Upper lobe of left lung (tissue), 6 donors: ENCODE data around the gene ZNF747. TPM values are rescaled to one million over a fixed set of nuclear protein-coding genes. Genes with fewer than 3 reads are reported as not detected.

ENCODE experiments used
- ATAC-seq, 2 donors: fragments of 200-7000 bp; cut with Tn5 transposase; one replicate each; pipeline ENCODE4 v1.9.1; 2022; ENCODE audit warnings: mild to moderate bottlenecking in 2 of 2, moderate library complexity in 2 of 2; ENCODE audit not compliant: low FRiP score in 2 of 2
- DNase-seq, 2 donors: peaks; one replicate each; pipeline ENCODE4 v3.0.0-alpha.2; 2019 to 2020
- H3K27ac ChIP-seq, 4 donors: fragments of 200-600 bp; sonication (generic); one replicate each; pipeline ENCODE4 v1.5.1; 2016 to 2019
- H3K27me3 ChIP-seq, 4 donors: fragments of 200-600 bp; sonication (generic); one replicate each; pipeline ENCODE4 v1.5.1; 2017 to 2019
- H3K36me3 ChIP-seq, 4 donors: fragments of 200-600 bp; sonication (generic); one replicate each; pipeline ENCODE4 v1.5.1; 2016 to 2019
- H3K4me1 ChIP-seq, 4 donors: fragments of 200-600 bp; sonication (generic); one replicate each; pipeline ENCODE4 v1.5.1; 2018 to 2019
- H3K4me3 ChIP-seq, 4 donors: fragments of 200-600 bp; sonication (generic); one replicate each; pipeline ENCODE4 v1.5.1; 2017 to 2019; ENCODE audit warnings: mild to moderate bottlenecking in 2 of 4, moderate library complexity in 1 of 4
- H3K9me3 ChIP-seq, 4 donors: fragments of 200-600 bp; sonication (generic); one replicate each; pipeline ENCODE4 v1.5.1; 2018 to 2019
- CTCF ChIP-seq, 6 experiments: fragments of 450-650 bp in 4 of 6; fragments of 200-600 bp in 2 of 6; sonication (generic) in 2 of 6; IDR thresholded peaks; one replicate each; pipeline ENCODE4 v1.5.1; 2016 to 2019; ENCODE audit warnings: antibody characterized with exemption in 6 of 6
- EP300 ChIP-seq, 4 donors: sonication (generic); formaldehyde crosslinking; IDR thresholded peaks; one replicate each; pipeline ENCODE4 v1.5.1; 2017; ENCODE audit warnings: antibody characterized with exemption in 4 of 4, control low read depth in 2 of 4
- POLR2A ChIP-seq, 4 donors: fragments of 450-650 bp; IDR thresholded peaks; one replicate each; pipeline ENCODE4 v1.5.1; 2016 to 2017; ENCODE audit warnings: antibody characterized with exemption in 4 of 4, mild to moderate bottlenecking in 2 of 4
- POLR2AphosphoS5 ChIP-seq, 2 donors: sonication (generic); formaldehyde crosslinking; IDR thresholded peaks; one replicate each; pipeline ENCODE4 v1.5.1; 2017; ENCODE audit warnings: antibody characterized with exemption in 2 of 2
- WGBS, 2 donors: methylation state at CpG; one replicate each; pipeline ENCODE4 v1.1.5; 2017 to 2018; 5-methylcytosine and 5-hydroxymethylcytosine counted together
- total RNA-seq, 6 donors: library from RNA; depleted of rRNA in 4 of 6; stranded (reverse); fragments of >200 nt in 4 of 6; gene quantifications; one replicate each; pipeline versions ENCODE4 v1.1.0 to v1.2.1, GENCODE V29; 2016 to 2021
- donor health status: DM: no; HTN: no; CAD: no; lungs with moderate emphysema.
- donor health status: DM: no; HTN: yes; CAD: no; lungs with severe emphysema.

Gene ZNF747
- total RNA-seq, 6 donors from 2014 or later: 11.0 to 15.5 (median 11.5) TPM

DNA sequence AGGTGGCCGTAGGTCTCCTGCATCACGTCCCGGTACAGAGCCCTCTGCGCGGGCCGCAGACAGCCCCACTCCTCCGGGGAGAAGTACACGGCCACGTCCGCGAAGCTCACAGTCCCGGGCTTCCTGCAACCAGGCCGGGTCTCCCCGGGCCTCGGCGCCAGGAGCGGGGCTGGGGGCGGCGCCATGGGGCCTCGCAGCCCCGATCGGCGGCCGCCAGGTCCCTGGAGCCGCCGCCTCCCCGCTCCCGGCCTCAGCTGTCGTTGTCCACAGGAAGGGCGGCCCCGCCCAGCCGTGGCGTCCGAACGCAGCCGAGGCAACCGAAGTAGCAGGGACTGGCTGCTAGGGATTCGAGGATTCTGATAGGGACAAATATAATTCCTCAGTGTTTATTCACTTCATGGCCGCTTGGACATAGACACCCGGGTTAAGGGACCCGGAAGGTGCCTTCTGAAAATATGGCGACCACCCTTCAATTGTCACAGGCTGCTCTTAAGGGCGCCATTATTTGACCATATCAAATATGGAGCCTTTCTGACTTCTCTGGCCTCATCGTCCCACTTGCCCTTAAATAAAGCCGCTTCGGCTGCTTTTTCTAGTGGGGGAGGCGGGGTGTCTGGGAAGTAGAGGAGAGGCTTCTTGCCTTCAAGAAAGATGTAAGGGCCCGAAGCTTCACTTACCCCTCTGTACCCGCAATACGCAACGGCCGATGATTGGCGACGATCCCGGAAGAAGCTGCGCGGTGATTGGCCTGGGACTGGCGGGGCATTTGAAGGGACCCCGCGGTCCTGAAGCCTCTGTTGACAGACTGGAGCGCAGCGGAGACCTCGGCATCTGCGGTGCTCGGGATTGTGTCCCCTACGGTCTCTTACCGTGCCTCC, 37.0 kb upstream of the ZNF747 start, which contains the start of gene ZNF688:
TSS of gene ZNF688 (minus strand) at position 270 of the 878 bp plus-strand sequence. CDS start at position 185, 85 bp downstream.
- peaks cover 18 to 35% (median 21%) of the 10 kb centered on the region in 4 donors for H3K4me1 ChIP-seq
- 0% methylated on average over 9 to 37 of the region's 67 CpGs for WGBS, 2 donors
- peak; percentile 67 for TF ChIP-seq POLR2AphosphoS5 (IDR thresholded peaks at IDR 0.05)
- no peak for TF ChIP-seq EP300 (IDR thresholded peaks at IDR 0.05)
- peak in 2 of 6 experiments; percentile 11 to 26 for TF ChIP-seq CTCF (IDR thresholded peaks at IDR 0.05)
- TF ChIP-seq POLR2A (IDR thresholded peaks at IDR 0.05): peak in 3 of 4 donors; percentile 23 to 78 (median 58)

GRCh38 chr16:30570636-30571444, 36.2 kb upstream of the ZNF747 start:
- DNase-seq: no peak
- 7 to 12% methylated on average over 14 to 21 of the region's 22 CpGs for WGBS, 2 donors
- peak overlapping the region; percentile 70 to 85 (median 76) for H3K4me3 ChIP-seq
- H3K9me3 ChIP-seq: no peaks in the 10 kb centered on the region
- peaks cover 18 to 35% (median 21%) of the 10 kb centered on the region in 4 donors for H3K4me1 ChIP-seq
- no peaks in the 10 kb centered on the region for H3K27me3 ChIP-seq
- ATAC-seq: peak in 1 of 2 donors; percentile 9
- H3K36me3 ChIP-seq: peaks cover 0 to 4% (median 0%) of the 10 kb centered on the region in 4 donors
- TF ChIP-seq EP300 (IDR thresholded peaks at IDR 0.05): no peak
- no peak for TF ChIP-seq CTCF (IDR thresholded peaks at IDR 0.05)
- no peak for TF ChIP-seq POLR2A (IDR thresholded peaks at IDR 0.05)
- no peak for TF ChIP-seq POLR2AphosphoS5 (IDR thresholded peaks at IDR 0.05)
- H3K27ac ChIP-seq: peak overlapping the region; percentile 95 to 99 (median 98)

More for the DNA sequence above, 37.0 kb upstream of the ZNF747 start, which contains the start of gene ZNF688:
- ATAC-seq: peak; percentile 95 to 96
- peak; percentile 95 to 96 for DNase-seq
- peak within 1 kb of the TSS; percentile 95 to 99 (median 98) for H3K27ac ChIP-seq
- H3K27me3 ChIP-seq: no peaks in the 10 kb centered on the region
- H3K9me3 ChIP-seq: no peaks in the 10 kb centered on the region
- H3K36me3 ChIP-seq: peaks cover 0 to 4% (median 0%) of the 10 kb centered on the region in 4 donors
- H3K4me3 ChIP-seq: peak within 1 kb of the TSS; percentile 70 to 85 (median 76)

- WGBS, 2 donors: 81 to 91% methylated on average over 26 to 43 of the region's 44 CpGs
- no peaks in the 10 kb centered on the region for H3K9me3 ChIP-seq
- peaks cover 0 to 4% (median 0%) of the 10 kb centered on the region in 4 donors for H3K36me3 ChIP-seq
- DNase-seq (peak in 1 of 2 donors; percentile 83), ATAC-seq (no peak)
- H3K27me3 ChIP-seq: no peaks in the 10 kb centered on the region
- H3K4me1 ChIP-seq: peaks cover 18 to 35% (median 21%) of the 10 kb centered on the region in 4 donors
- no peak for TF ChIP-seq EP300 (IDR thresholded peaks at IDR 0.05)
- TF ChIP-seq POLR2A (IDR thresholded peaks at IDR 0.05): peak in 1 of 4 donors; percentile 12
- no peak for TF ChIP-seq CTCF (IDR thresholded peaks at IDR 0.05)
- peak in 1 of 2 donors; percentile 12 for TF ChIP-seq POLR2AphosphoS5 (IDR thresholded peaks at IDR 0.05)
- H3K27ac ChIP-seq: peak overlapping the region; percentile 7 to 99 (median 97)
- H3K4me3 ChIP-seq: peak overlapping the region in 2 of 4 donors; percentile 70 to 80
These were observed 35.3 kb upstream of the ZNF747 start for GRCh38 chr16:30569746-30570635.

DNA sequence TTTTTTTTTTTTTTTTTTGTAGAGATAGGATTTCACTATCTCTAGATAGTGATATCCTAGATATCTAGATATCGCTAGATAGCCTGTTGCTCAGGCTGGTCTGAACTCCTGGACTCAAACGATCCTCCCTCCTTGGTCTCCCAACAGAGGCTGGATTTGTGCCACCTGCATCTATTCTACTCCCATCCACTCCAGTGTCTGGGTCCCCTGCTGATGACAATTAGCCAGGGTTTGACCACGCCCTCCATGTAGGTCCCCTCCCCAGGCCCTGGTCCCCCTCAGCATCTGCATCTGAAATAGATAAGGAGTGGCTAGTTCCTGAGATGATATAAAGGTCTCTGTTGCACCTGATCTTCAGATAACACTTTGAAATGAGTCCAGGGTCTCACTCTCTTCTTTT, 34.6 kb upstream of the ZNF747 start:
- 91 to 97% methylated on average over 3 of the region's 3 CpGs for WGBS, 2 donors
- Histone ChIP-seq H3K36me3 (peaks cover 0 to 4% (median 0%) of the 10 kb centered on the region in 4 donors), H3K27me3 (no peaks in the 10 kb centered on the region), H3K9me3 (no peaks in the 10 kb centered on the region), H3K4me3 (no peak overlapping the region), H3K27ac (no peak overlapping the region), H3K4me1 (peaks cover 18 to 35% (median 21%) of the 10 kb centered on the region in 4 donors)
- no peak for DNase-seq
- no peak for ATAC-seq
- TF ChIP-seq CTCF (IDR thresholded peaks at IDR 0.05): no peak
- TF ChIP-seq EP300 (IDR thresholded peaks at IDR 0.05): no peak
- TF ChIP-seq POLR2AphosphoS5 (IDR thresholded peaks at IDR 0.05): no peak
- TF ChIP-seq POLR2A (IDR thresholded peaks at IDR 0.05): no peak
